Astrocyte (in vitro differentiated cells and primary cell): Measurements from ENCODE around the gene SHISAL2B. TPM values are rescaled to one million over a fixed set of nuclear protein-coding genes. Genes with fewer than 3 reads are reported as not detected.
"Not testable (repeated sequence)": the region's sequence is repeated elsewhere in the genome, so short reads cannot be mapped to it uniquely, and the experiment has no call there.

Experiments used
- DNase-seq: peaks from one replicate; pipeline ENCODE4 v3.0.0-alpha.2; 2010; ENCODE audit warnings: low read depth
- FAIRE-seq: peaks from 2 replicates; lab custom pipeline; 2011; peaks lifted over from hg19 to GRCh38; lab: Jason Lieb, UNC
- H2AFZ ChIP-seq: 2 replicates; pipeline ENCODE4 v1.6.0; 2012; ENCODE audit warnings: low read depth, low read length, inconsistent platforms
- H3K27ac ChIP-seq: 2 replicates; pipeline ENCODE4 v1.5.1; 2011; ENCODE audit warnings: low read depth, low read length, inconsistent platforms
- H3K27me3 ChIP-seq: 2 replicates; pipeline ENCODE4 v1.6.0; 2011; ENCODE audit warnings: low read length, inconsistent platforms; ENCODE audit not compliant: insufficient read depth
- H3K36me3 ChIP-seq: 2 replicates; pipeline ENCODE4 v1.5.1; 2011; ENCODE audit warnings: low read length, inconsistent platforms; ENCODE audit not compliant: insufficient read depth
- H3K4me1 ChIP-seq: 2 replicates; pipeline ENCODE4 v1.5.1; 2011; ENCODE audit warnings: low read length, inconsistent platforms; ENCODE audit not compliant: insufficient read depth
- H3K4me2 ChIP-seq: 2 replicates; pipeline ENCODE4 v1.6.0; 2012; ENCODE audit warnings: low read length, inconsistent platforms
- H3K4me3 ChIP-seq: 2 replicates; pipeline ENCODE4 v1.5.1; 2011; ENCODE audit warnings: low read depth, mild to moderate bottlenecking, low read length, inconsistent platforms; ENCODE audit not compliant: insufficient read depth
- H3K79me2 ChIP-seq: 2 replicates; pipeline ENCODE4 v1.6.0; 2012; ENCODE audit warnings: mild to moderate bottlenecking, low read length, inconsistent platforms; ENCODE audit not compliant: insufficient read depth
- H3K9ac ChIP-seq: 2 replicates; pipeline ENCODE4 v1.6.0; 2012; ENCODE audit warnings: mild to moderate bottlenecking, low read length, inconsistent platforms
- H3K9me3 ChIP-seq: 2 replicates; pipeline ENCODE4 v1.5.1; 2012; ENCODE audit warnings: low read depth, mild to moderate bottlenecking, low read length, inconsistent platforms; ENCODE audit not compliant: insufficient read depth
- H4K20me1 ChIP-seq: 2 replicates; pipeline ENCODE4 v1.6.0; 2012; ENCODE audit warnings: low read length, inconsistent platforms; ENCODE audit not compliant: insufficient read depth
- H3K27ac Mint-ChIP-seq: one replicate; pipeline ENCODE4 v1.8.0; 2021; ENCODE audit warnings: mild to moderate bottlenecking, mixed read lengths; ENCODE audit not compliant: unreplicated experiment
- H3K27me3 Mint-ChIP-seq: one replicate; pipeline ENCODE4 v1.8.0; 2021; ENCODE audit warnings: low read depth, mixed read lengths; ENCODE audit not compliant: unreplicated experiment
- H3K36me3 Mint-ChIP-seq: one replicate; pipeline ENCODE4 v1.8.0; 2021; ENCODE audit warnings: low read depth, mixed read lengths; ENCODE audit not compliant: unreplicated experiment
- H3K4me1 Mint-ChIP-seq: one replicate; pipeline ENCODE4 v1.8.0; 2021; ENCODE audit warnings: low read depth, mixed read lengths; ENCODE audit not compliant: unreplicated experiment
- H3K4me3 Mint-ChIP-seq: one replicate; pipeline ENCODE4 v1.8.0; 2021; ENCODE audit warnings: mild to moderate bottlenecking, moderate library complexity, mixed read lengths; ENCODE audit not compliant: unreplicated experiment
- H3K9me3 Mint-ChIP-seq: one replicate; pipeline ENCODE4 v1.8.0; 2021; ENCODE audit warnings: mild to moderate bottlenecking, mixed read lengths; ENCODE audit not compliant: unreplicated experiment
- EZH2 ChIP-seq: IDR thresholded peaks from 2 replicates; pipeline ENCODE4 v1.6.1; 2012; ENCODE audit warnings: mild to moderate bottlenecking, low read length, inconsistent platforms; ENCODE audit not compliant: insufficient read depth
- total RNA-seq: library from RNA; stranded (reverse); gene quantifications from 2 replicates; pipeline ENCODE4 v1.2.1, GENCODE V29; 2021
- TF ChIP-seq, protein P1 (sequence below): IDR thresholded peaks from 2 replicates; pipeline ENCODE4 v1.5.1; 2011; ENCODE audit warnings: low read depth, mild to moderate bottlenecking, inconsistent platforms, low read length, moderate library complexity; ENCODE audit not compliant: insufficient read depth

Gene SHISAL2B
- total RNA-seq, 1 donor from 2014 or later, result not detected

DNA sequence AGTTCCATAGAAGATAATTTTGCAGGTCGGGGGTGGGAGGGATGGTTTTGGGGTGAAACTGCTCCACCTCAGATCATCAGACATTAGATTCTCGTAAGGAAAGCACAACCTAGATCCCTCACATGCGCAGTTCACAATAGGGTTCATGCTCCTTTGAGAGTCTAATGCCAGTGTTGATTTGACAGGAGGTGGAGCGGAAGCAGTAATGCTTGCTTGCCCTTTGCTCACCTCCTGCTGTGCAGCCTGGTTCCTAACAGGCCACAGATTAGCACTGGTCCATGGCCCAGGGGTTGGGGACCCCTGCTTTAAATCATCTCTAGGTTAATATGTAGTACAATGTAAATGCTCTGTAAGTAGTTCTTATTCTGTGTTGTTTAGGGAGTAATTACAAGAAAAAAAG is 10.5 kb downstream of the SHISAL2B start:
- Histone ChIP-seq H4K20me1 (no peaks in the 10 kb centered on the region), H3K27ac (no peak overlapping the region), H3K79me2 (no peaks in the 10 kb centered on the region), H3K4me1 (no peaks in the 10 kb centered on the region), H3K4me3 (no peak overlapping the region), H2AFZ (no peak overlapping the region), H3K9me3 (no peaks in the 10 kb centered on the region), H3K4me2 (no peak overlapping the region), H3K36me3 (no peaks in the 10 kb centered on the region), H3K9ac (no peak overlapping the region), H3K27me3 (no peaks in the 10 kb centered on the region)
- Mint-ChIP-seq H3K36me3 (no peaks in the 10 kb centered on the region), H3K4me3 (no peak overlapping the region), H3K9me3 (peaks cover 9% of the 10 kb centered on the region), H3K27ac (no peak overlapping the region), H3K4me1 (no peaks in the 10 kb centered on the region), H3K27me3 (no peaks in the 10 kb centered on the region)
- no peak for TF ChIP-seq EZH2
- TF ChIP-seq, protein P1, sequence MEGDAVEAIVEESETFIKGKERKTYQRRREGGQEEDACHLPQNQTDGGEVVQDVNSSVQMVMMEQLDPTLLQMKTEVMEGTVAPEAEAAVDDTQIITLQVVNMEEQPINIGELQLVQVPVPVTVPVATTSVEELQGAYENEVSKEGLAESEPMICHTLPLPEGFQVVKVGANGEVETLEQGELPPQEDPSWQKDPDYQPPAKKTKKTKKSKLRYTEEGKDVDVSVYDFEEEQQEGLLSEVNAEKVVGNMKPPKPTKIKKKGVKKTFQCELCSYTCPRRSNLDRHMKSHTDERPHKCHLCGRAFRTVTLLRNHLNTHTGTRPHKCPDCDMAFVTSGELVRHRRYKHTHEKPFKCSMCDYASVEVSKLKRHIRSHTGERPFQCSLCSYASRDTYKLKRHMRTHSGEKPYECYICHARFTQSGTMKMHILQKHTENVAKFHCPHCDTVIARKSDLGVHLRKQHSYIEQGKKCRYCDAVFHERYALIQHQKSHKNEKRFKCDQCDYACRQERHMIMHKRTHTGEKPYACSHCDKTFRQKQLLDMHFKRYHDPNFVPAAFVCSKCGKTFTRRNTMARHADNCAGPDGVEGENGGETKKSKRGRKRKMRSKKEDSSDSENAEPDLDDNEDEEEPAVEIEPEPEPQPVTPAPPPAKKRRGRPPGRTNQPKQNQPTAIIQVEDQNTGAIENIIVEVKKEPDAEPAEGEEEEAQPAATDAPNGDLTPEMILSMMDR, result no peak
- FAIRE-seq (no peak), DNase-seq (no peak)

DNA sequence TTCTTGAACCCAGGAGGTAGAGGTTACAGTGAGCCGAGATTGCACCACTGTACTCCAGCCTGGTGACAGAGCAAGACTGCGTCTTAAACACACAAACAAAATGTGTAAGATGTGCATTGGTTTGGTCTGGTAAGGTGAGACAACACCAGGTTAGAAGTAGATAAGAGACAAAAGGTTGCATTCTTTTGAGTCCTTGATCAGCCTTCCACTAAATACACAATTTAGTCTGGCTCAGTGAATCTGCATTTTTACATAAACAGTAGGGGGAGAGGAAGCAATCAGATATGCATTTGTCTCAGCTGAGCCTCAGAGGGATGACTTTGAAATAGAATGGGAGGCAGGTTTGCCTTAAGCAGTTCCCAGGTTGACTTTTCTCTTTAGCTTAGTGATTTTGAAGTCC is 15.8 kb downstream of the SHISAL2B start:
- not testable (repeated sequence) for H3K36me3 Mint-ChIP-seq, H3K9me3 Mint-ChIP-seq, H3K4me1 Mint-ChIP-seq, H3K27ac Mint-ChIP-seq, H3K36me3 ChIP-seq, H3K4me1 ChIP-seq, H3K4me3 ChIP-seq, H3K27me3 Mint-ChIP-seq, H3K79me2 ChIP-seq, H3K27me3 ChIP-seq, H3K9ac ChIP-seq, H3K4me3 Mint-ChIP-seq, H3K27ac ChIP-seq, DNase-seq, H4K20me1 ChIP-seq, H3K4me2 ChIP-seq, H3K9me3 ChIP-seq, H2AFZ ChIP-seq, FAIRE-seq

DNA sequence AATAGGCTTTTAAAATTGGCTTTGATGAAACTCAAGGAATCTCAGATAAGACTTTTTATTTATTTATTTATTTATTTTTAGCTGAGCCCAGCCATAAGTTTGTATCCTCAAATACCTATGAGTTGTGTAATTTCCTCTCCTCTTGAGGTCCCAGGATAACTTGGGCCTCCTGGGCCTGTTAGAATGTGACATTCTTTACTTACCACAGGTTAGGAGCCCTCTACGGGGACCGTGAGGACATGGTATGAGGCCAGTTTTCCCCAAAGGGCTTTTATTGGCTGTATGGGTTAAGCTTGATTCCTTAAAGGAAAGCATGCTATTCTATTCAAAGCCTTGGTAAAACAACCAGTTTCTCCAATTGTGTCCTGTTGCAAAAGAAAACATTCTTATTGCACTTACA is 16.9 kb downstream of the SHISAL2B start:
- Mint-ChIP-seq H3K4me1 (peaks cover 2% of the 10 kb centered on the region), H3K36me3 (no peaks in the 10 kb centered on the region), H3K9me3 (no peaks in the 10 kb centered on the region), H3K27ac (no peak overlapping the region), H3K27me3 (no peaks in the 10 kb centered on the region), H3K4me3 (no peak overlapping the region)
- Histone ChIP-seq H3K79me2 (no peaks in the 10 kb centered on the region), H2AFZ (no peak overlapping the region), H3K4me1 (no peaks in the 10 kb centered on the region), H3K36me3 (no peaks in the 10 kb centered on the region), H3K9ac (no peak overlapping the region), H3K9me3 (no peaks in the 10 kb centered on the region), H3K4me3 (no peak overlapping the region), H3K4me2 (no peak overlapping the region), H3K27me3 (no peaks in the 10 kb centered on the region), H3K27ac (no peak overlapping the region), H4K20me1 (no peaks in the 10 kb centered on the region)
- FAIRE-seq (no peak), DNase-seq (no peak)
- TF ChIP-seq, protein P1, result no peak
- no peak for TF ChIP-seq EZH2

DNA sequence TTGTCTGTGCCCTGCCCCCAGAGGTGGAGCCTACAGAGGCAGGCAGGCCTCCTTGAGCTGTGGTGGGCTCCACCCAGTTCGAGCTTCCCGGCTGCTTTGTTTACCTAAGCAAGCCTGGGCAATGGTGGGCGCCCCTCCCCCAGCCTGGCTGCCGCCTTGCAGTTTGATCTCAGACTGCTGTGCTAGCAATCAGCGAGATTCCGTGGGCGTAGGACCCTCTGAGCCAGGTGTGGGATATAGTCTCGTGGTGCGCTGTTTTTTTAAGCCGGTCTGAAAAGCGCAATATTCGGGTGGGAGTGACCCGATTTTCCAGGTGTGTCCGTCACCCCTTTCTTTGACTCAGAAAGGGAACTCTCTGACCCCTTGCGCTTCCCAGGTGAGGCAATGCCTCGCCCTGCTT is 24.2 kb downstream of the SHISAL2B start:
- H3K4me1 ChIP-seq, H3K27me3 Mint-ChIP-seq, H3K27ac ChIP-seq, H3K4me1 Mint-ChIP-seq, H2AFZ ChIP-seq, FAIRE-seq, DNase-seq, H3K79me2 ChIP-seq, H3K9me3 Mint-ChIP-seq, H3K9ac ChIP-seq, H3K36me3 Mint-ChIP-seq, H3K4me3 ChIP-seq, H3K36me3 ChIP-seq, H4K20me1 ChIP-seq, H3K9me3 ChIP-seq, H3K27me3 ChIP-seq, H3K4me3 Mint-ChIP-seq, H3K4me2 ChIP-seq, H3K27ac Mint-ChIP-seq: not testable (repeated sequence)
